22Rv1 (cell line): Measurements from ENCODE around the gene EDN2.

Source experiments
- CTCF ChIP-seq: fragments of 450-650 bp; IDR thresholded peaks from 2 replicates; pipeline ENCODE4 v1.5.1; 2017; ENCODE audit warnings: mild to moderate bottlenecking
- ZFX ChIP-seq: fragments of 450-650 bp; IDR thresholded peaks from 2 replicates; pipeline ENCODE4 v1.6.1; 2017; ENCODE audit warnings: antibody characterized with exemption, borderline replicate concordance

- TF ChIP-seq CTCF (peak; percentile 90), ZFX (no peak)
Observed at GRCh38 chr1:41432481-41433280, 51.8 kb downstream of the EDN2 start.
